ENCODE measurements around the gene DUS1L.

Gene DUS1L

DNA sequence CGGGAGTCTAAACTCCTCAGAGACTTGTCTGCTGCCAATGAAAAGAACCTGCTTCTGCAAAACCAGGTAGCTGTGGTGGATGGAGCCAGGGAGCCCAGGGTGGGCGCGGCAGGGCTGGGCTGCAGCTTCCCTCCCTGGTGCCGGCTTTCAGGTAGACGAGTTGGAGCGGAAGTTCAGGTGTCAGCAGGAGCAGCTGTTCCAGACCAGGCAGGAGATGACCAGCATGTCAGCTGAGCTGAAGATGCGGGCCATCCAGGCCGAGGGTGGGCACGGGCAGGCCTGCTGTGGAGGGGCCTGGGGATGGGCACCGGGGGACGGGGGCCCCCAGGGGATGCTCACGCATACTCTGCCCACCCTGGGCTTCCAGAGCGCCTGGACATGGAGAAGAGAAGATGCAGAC is 37.4 kb downstream of the DUS1L start:
- DNase-seq (ENCODE audit: low read depth) = no peak

DNA sequence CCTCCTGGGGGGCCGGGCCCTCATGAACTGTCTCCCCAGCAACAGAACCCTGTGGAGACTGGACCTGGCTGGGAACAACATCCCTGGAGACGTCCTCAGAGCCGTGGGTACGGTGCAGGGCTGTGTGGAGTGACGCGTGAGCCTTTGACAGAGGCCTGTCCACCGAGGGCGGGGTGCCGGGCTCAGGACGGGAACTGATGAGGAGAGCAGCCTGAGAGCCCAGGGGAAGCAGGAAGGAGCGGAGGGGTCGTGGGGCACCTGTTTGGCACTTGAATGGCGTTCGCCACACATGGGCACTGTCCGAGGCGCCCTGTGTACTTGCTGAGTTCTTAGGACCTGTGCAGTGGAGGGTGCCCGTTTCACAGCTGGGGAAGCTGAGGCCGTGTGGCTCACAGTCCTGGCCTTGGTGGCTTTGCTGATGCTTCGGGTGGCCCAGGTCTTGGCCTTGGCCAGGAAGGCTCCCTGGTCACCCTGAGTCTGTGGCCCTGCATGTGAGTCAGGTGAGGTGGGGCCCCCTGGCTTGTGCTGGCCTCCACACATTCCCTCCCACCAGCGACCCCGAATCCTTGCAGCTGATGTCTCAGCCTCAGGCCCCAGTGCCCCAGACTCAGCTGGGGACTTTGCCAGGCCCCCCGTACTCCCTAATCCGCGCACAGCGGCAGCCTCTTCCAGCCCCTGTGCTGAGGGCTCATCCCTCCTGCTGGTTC is 40.0 kb downstream of the DUS1L start:
- DNase-seq (ENCODE audit: low read depth) = no peak
- no peak overlapping the region for H3K4me3 ChIP-seq (ENCODE audit: low read length)
- TF ChIP-seq, protein P1, sequence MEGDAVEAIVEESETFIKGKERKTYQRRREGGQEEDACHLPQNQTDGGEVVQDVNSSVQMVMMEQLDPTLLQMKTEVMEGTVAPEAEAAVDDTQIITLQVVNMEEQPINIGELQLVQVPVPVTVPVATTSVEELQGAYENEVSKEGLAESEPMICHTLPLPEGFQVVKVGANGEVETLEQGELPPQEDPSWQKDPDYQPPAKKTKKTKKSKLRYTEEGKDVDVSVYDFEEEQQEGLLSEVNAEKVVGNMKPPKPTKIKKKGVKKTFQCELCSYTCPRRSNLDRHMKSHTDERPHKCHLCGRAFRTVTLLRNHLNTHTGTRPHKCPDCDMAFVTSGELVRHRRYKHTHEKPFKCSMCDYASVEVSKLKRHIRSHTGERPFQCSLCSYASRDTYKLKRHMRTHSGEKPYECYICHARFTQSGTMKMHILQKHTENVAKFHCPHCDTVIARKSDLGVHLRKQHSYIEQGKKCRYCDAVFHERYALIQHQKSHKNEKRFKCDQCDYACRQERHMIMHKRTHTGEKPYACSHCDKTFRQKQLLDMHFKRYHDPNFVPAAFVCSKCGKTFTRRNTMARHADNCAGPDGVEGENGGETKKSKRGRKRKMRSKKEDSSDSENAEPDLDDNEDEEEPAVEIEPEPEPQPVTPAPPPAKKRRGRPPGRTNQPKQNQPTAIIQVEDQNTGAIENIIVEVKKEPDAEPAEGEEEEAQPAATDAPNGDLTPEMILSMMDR (IDR thresholded peaks at IDR 0.05; ENCODE audit: insufficient read depth, low read depth, low read length, missing control alignments) = no peak

More for the DNA sequence above, 37.4 kb downstream of the DUS1L start:
- TF ChIP-seq, protein P1 (IDR thresholded peaks at IDR 0.05; ENCODE audit: insufficient read depth, low read depth, low read length, missing control alignments) = no peak
- no peak overlapping the region for H3K4me3 ChIP-seq (ENCODE audit: low read length)

DNA sequence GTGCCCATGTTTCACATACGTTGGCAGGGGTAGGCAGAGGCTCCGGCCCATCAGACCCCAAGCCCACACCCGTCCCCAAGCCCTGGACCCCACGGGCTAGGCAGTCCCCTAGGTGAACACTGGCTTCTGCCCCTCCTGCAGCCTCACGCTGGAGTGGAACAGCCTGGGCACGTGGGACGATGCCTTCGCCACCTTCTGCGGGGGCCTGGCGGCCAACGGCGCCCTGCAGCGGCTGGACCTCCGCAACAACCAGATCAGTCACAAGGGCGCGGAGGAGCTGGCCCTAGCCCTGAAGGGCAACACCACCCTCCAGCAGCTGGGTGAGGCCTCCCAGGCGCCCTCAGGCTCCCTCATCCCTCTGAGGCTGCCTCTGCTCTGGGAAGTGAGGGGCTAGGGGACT is 40.7 kb downstream of the DUS1L start:
- TF ChIP-seq, protein P1 (IDR thresholded peaks at IDR 0.05; ENCODE audit: insufficient read depth, low read depth, low read length, missing control alignments) = no peak
- no peak overlapping the region for H3K4me3 ChIP-seq (ENCODE audit: low read length)
- no peak for DNase-seq (ENCODE audit: low read depth)

DNA sequence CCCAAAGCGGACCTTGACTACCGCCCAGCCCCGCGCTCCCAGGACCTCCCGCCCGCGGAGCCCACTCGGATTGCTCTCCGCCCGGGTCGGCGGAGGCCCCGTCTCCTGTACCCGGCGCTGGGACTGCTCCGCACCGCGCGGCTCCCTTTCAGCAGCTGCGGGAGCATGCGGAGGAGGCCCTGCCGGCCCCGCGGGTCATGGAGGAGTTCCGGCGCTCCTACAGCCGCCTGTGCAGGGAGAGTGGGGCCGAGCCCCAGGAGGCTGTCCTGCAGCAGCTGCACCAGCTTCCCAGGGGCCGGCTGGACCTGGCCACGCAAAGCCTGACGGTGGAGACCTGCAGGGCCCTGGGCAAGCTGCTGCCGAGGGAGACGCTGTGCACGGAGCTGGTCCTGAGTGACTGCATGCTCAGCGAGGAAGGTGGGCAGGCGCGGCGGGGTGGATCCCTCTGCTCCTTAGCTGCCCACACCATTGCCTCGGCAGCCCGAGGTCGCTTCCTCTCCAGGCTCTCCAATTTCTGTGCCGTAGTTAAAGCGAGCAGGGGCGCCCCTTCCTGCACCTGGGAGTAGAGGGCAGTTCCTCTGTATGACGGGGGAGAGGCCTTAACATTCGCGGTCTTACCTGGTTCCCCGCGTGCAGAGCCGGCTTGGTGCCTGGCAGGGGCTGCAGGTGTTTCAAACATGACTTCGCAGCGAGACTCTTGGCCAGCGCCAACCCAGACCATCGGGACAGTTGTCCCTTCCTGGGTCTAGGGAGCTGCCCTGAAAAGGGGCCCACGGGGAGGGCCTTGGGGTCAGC is 42.0 kb downstream of the DUS1L start:
- peak overlapping the region; percentile 64 for H3K4me3 ChIP-seq (ENCODE audit: low read length)
- no peak for DNase-seq (ENCODE audit: low read depth)
- TF ChIP-seq, protein P1 (IDR thresholded peaks at IDR 0.05; ENCODE audit: insufficient read depth, low read depth, low read length, missing control alignments) = no peak

DNA sequence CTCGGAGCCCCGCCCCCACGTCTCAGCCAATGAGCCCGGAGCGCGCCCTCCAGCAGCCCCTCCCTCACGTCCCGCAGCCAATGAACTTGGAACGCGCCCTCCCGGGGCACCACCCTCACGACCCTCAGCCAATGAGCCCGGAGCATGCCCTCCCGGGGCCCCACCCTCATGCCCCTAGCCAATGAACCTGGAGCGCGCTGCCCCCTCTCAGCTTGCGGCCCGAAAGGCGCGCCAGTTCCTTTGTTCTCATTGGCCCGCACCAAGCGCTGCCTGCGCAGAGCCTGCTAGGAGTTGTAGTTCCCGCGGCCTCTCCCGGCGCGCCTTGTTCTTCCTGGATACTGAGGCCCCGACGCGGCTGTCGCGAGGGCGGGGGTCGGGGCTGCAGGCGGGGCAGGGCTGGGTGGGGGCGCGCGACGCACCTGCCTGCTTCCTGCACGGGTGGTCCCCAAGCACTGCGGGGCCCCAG is 42.6 kb downstream of the DUS1L start, which contains the start of gene LRRC45:
TSS of gene LRRC45 (plus strand) at position 325 of the 466 bp plus-strand sequence. CDS start 339 bp downstream, outside the sequence.
- TF ChIP-seq, protein P1 (IDR thresholded peaks at IDR 0.05; ENCODE audit: insufficient read depth, low read depth, low read length, missing control alignments) = no peak
- peak; percentile 100 for DNase-seq (ENCODE audit: low read depth)
- H3K4me3 ChIP-seq (ENCODE audit: low read length) = peak within 1 kb of the TSS; percentile 64

DNA sequence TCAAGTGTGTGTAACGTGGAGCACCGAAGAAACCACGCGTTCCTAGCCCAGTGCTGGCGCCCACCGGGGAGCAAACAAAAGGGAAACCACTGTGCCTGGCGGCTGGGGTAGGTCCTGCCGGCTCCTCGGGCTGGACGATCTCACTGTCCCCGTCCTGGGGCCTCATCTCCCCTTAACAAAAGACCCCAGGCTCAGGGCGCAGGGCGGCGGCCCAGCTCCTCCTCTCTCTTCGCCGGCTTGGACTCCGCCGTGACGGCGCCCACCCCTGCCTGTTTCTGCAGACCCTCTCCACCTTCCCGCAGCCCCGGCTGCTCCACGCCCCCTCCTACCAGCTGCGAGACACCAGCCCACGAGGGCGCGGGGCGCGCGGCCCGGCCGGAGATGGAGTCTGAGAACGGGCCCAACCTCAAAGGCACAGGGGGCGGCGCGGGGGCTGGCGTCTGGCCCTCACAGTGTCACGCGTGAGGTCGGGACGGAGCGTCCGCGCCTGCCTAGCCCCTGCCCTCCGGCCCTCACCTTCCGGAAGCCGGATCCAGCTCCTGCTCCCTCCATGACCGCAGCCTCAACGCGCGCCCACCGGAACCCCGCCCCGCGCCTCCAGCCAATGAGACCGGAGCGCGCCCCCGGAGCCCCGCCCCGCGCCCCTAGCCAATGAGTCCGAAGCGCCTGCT is 43.2 kb downstream of the DUS1L start, which contains the start of gene CENPX:
TSS of gene CENPX (minus strand) at position 569 of the 671 bp plus-strand sequence. CDS start at position 552, 17 bp downstream.
- no peak for DNase-seq (ENCODE audit: low read depth)
- TF ChIP-seq, protein P1 (IDR thresholded peaks at IDR 0.05; ENCODE audit: insufficient read depth, low read depth, low read length, missing control alignments) = no peak
- peak within 1 kb of the TSS; percentile 64 for H3K4me3 ChIP-seq (ENCODE audit: low read length)
